SK-N-SH (cell line): ENCODE data around the gene MADCAM1. TPM values are rescaled to one million over a fixed set of nuclear protein-coding genes. Genes with fewer than 3 reads are reported as not detected.
"Not testable (repeated sequence)": the region's sequence is repeated elsewhere in the genome, so short reads cannot be mapped to it uniquely, and the experiment has no call there.

Experiments
- CTCF ChIA-PET: fragments of 300-600, 350-600 bp; formaldehyde crosslinking; extraction: SDS; loops from one replicate; lab custom pipeline; 2021; lab: Yijun Ruan, JAX
- POLR2A ChIA-PET: fragments of 350-600 bp; sonication (Branson Sonifier 250); formaldehyde crosslinking; extraction: SDS; loops from one replicate; lab custom pipeline; 2020; ENCODE audit warnings: antibody characterized with exemption, inconsistent platforms; lab: Yijun Ruan, JAX
- DNase-seq: peaks from one replicate; pipeline ENCODE4 v3.0.0; 2012
- H2AFZ ChIP-seq: fragments of 200-600 bp; sonication (generic); 2 replicates; pipeline ENCODE4 v1.8.1; 2016; ENCODE audit warnings: antibody characterized with exemption, mild to moderate bottlenecking, low read depth
- H3F3A ChIP-seq: fragments of 200-600 bp; sonication (generic); replicated peaks from 2 replicates; pipeline ENCODE3; 2016; ENCODE audit warnings: antibody characterized with exemption, mild to moderate bottlenecking; ENCODE audit not compliant: insufficient read depth
- H3K27ac ChIP-seq, 2 experiments: fragments of 200-500 bp in 1 of 2; fragments of 200-600 bp in 1 of 2; sonication (Bioruptor generic) in 1 of 2; sonication (generic), shearing (Covaris generic) in 1 of 2; 2 replicates each; pipeline versions ENCODE4 v1.5.1 to v1.6.1; 2014 to 2016; ENCODE audit warnings: low read depth in 2 of 2, inconsistent platforms in 1 of 2, low read length in 1 of 2, mild to moderate bottlenecking in 1 of 2, mixed read lengths in 1 of 2
- H3K27me3 ChIP-seq: fragments of 200-600 bp; sonication (generic), shearing (Covaris generic); 2 replicates; pipeline ENCODE4 v1.6.1; 2016; ENCODE audit warnings: mixed run types; ENCODE audit not compliant: insufficient read depth
- H3K36me3 ChIP-seq, 2 experiments: fragments of 200-500 bp in 1 of 2; fragments of 200-600 bp in 1 of 2; sonication (Bioruptor generic) in 1 of 2; sonication (generic) in 1 of 2; replicated peaks in 1 of 2; 2 replicates each; pipeline versions ENCODE3 to v1.5.1; 2014 to 2016; ENCODE audit warnings: low read length in 1 of 2, mild to moderate bottlenecking in 1 of 2; ENCODE audit not compliant: insufficient read depth in 2 of 2, control insufficient read depth in 1 of 2
- H3K4me1 ChIP-seq, 2 experiments: fragments of 200-500 bp in 1 of 2; fragments of 200-600 bp in 1 of 2; sonication (Bioruptor generic) in 1 of 2; sonication (generic), shearing (Covaris generic) in 1 of 2; 2 replicates each; pipeline versions ENCODE4 v1.5.1 to v1.6.1; 2014 to 2016; ENCODE audit warnings: low read depth in 1 of 2, low read length in 1 of 2, mixed run types in 1 of 2; ENCODE audit not compliant: insufficient read depth in 2 of 2, control insufficient read depth in 1 of 2
- H3K4me2 ChIP-seq: fragments of 200-600 bp; sonication (generic), shearing (Covaris generic); 2 replicates; pipeline ENCODE4 v1.6.1; 2017; ENCODE audit warnings: mixed run types
- H3K4me3 ChIP-seq, 2 experiments: fragments of 200-500 bp in 1 of 2; fragments of 200-600 bp in 1 of 2; sonication (Bioruptor generic) in 1 of 2; sonication (generic), shearing (Covaris generic) in 1 of 2; 2 replicates each; pipeline versions ENCODE4 v1.5.1 to v1.8.1; 2014 to 2016; ENCODE audit warnings: low read depth in 2 of 2, inconsistent platforms in 1 of 2, low read length in 1 of 2, mild to moderate bottlenecking in 1 of 2, mixed read lengths in 1 of 2, moderate library complexity in 1 of 2
- H3K79me2 ChIP-seq: fragments of 200-600 bp; sonication (generic); 2 replicates; pipeline ENCODE4 v1.8.1; 2017; ENCODE audit warnings: mild to moderate bottlenecking; ENCODE audit not compliant: insufficient read depth
- H3K9ac ChIP-seq: fragments of 200-600 bp; sonication (generic); 2 replicates; pipeline ENCODE4 v1.6.1; 2017; ENCODE audit warnings: mixed run types
- H3K9me2 ChIP-seq: fragments of 200-600 bp; sonication (generic); 2 replicates; pipeline ENCODE4 v1.6.1; 2017; ENCODE audit warnings: mixed run types
- H3K9me3 ChIP-seq: fragments of 200-600 bp; sonication (generic); 2 replicates; pipeline ENCODE4 v1.6.1; 2017; ENCODE audit warnings: mixed run types, mild to moderate bottlenecking, moderate library complexity
- H4K20me1 ChIP-seq: fragments of 200-600 bp; sonication (generic); 2 replicates; pipeline ENCODE4 v1.6.1; 2017; ENCODE audit warnings: mild to moderate bottlenecking, mixed run types; ENCODE audit not compliant: insufficient read depth
- RAD21 ChIP-seq: IDR thresholded peaks from 2 replicates; pipeline ENCODE4 v1.6.1; 2012; ENCODE audit warnings: mild to moderate bottlenecking, low read length
- RXRA ChIP-seq: IDR thresholded peaks from 2 replicates; pipeline ENCODE4 v1.4.0; 2012; ENCODE audit warnings: low read depth, mild to moderate bottlenecking, borderline replicate concordance
- SMC3 ChIP-seq: IDR thresholded peaks from 2 replicates; pipeline ENCODE4 v1.6.1; 2012; ENCODE audit warnings: low read depth, low read length, improper control_type of control experiment
- TEAD4 ChIP-seq: IDR thresholded peaks from 2 replicates; pipeline ENCODE4 v1.4.0; 2012; ENCODE audit warnings: mild to moderate bottlenecking, borderline replicate concordance; ENCODE audit not compliant: insufficient read depth
- WGBS: methylation state at CpG from one replicate; pipeline ENCODE4 v1.1.6; 2017; ENCODE audit warnings: low lambda C conversion rate; 5-methylcytosine and 5-hydroxymethylcytosine counted together
- polyA plus RNA-seq, 3 experiments: library from polyadenylated mRNA; depleted of rRNA; stranded (reverse); fragments of >200 nt; gene quantifications; 2 replicates each; pipeline ENCODE4 v1.2.3, GENCODE V29; 2012
- TF ChIP-seq, protein P1 (sequence below): fragments of 200-600 bp; sonication (generic); IDR thresholded peaks from 2 replicates; pipeline ENCODE4 v1.6.1; 2017; ENCODE audit warnings: antibody characterized with exemption, mild to moderate bottlenecking, moderate library complexity

Gene MADCAM1
- polyA plus RNA-seq, 1 of the 3 experiments (the other 2 are of a cell fraction): 0.81 TPM

DNA sequence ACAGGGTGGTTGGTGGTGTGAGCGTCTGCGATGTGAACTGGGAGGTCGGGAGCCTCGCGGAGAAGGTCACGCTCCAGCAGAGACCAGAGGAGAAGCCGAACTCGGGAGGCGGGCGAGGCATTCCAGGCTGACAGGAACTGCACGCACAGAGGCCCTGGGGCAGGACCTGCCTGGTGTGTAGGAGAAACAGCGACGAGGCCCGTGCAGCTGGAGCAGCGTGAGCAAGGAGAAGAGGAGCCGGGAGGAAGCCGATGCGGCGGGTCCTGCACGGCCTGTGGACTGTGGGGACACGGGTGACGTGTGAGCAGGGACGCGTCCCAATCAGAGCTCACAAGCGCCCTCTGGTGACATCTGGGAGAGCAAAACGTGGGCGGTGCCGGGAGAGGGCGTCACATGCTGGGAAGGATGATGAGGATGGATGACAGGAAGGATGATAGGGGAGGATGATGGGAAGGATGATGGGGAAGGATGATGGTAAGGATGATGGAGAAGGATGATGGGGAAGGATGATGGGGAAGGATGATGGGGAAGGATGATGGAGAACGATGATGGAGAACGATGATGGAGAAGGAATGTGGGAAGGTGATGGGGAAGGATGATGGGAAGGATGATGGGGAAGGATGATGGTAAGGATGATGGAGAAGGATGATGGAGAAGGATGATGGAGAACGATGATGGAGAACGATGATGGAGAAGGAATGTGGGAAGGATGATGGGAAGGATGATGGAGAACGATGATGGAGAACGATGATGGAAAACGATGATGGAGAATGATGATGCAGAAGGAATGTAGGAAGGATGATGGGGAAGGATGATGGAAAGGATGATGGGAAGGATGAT is 16.1 kb upstream of the MADCAM1 start:
- H3K79me2 ChIP-seq: no peaks in the 10 kb centered on the region
- H3K4me3 ChIP-seq: no peak overlapping the region; a peak in 2 of 4 replicates
- H4K20me1 ChIP-seq: no peaks in the 10 kb centered on the region
- peaks cover 24% of the 10 kb centered on the region for H3F3A ChIP-seq
- H3K9me3 ChIP-seq: no peaks in the 10 kb centered on the region
- TF ChIP-seq RAD21 (peak; percentile 49), TEAD4 (no peak), RXRA (no peak), SMC3 (peak; percentile 35; the same call in 1 of the 2 replicates)
- TF ChIP-seq, protein P1, sequence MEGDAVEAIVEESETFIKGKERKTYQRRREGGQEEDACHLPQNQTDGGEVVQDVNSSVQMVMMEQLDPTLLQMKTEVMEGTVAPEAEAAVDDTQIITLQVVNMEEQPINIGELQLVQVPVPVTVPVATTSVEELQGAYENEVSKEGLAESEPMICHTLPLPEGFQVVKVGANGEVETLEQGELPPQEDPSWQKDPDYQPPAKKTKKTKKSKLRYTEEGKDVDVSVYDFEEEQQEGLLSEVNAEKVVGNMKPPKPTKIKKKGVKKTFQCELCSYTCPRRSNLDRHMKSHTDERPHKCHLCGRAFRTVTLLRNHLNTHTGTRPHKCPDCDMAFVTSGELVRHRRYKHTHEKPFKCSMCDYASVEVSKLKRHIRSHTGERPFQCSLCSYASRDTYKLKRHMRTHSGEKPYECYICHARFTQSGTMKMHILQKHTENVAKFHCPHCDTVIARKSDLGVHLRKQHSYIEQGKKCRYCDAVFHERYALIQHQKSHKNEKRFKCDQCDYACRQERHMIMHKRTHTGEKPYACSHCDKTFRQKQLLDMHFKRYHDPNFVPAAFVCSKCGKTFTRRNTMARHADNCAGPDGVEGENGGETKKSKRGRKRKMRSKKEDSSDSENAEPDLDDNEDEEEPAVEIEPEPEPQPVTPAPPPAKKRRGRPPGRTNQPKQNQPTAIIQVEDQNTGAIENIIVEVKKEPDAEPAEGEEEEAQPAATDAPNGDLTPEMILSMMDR: peak; percentile 41
- no peaks in the 10 kb centered on the region for H3K36me3 ChIP-seq
- no peaks in the 10 kb centered on the region for H3K9me2 ChIP-seq
- no peak overlapping the region for H3K4me2 ChIP-seq
- no peaks in the 10 kb centered on the region for H3K27me3 ChIP-seq
- POLR2A ChIA-PET: no interaction called here
- CTCF ChIA-PET: interaction anchor here (0.8 to 2.1 kb wide), 6 partner anchors 9 to 96 kb away, joined by 3 to 5 read pairs (median 3); no protein-coding TSS in a partner anchor
- 42% methylated on average over 24 of the region's 36 CpGs for WGBS
- peaks cover 0 to 17% of the 10 kb centered on the region in 2 experiments; a peak in 1 of 4 replicates for H3K4me1 ChIP-seq
- H3K9ac ChIP-seq: no peak overlapping the region
- peak; percentile 84 for DNase-seq
- no peak overlapping the region for H2AFZ ChIP-seq
- no peak overlapping the region for H3K27ac ChIP-seq

DNA sequence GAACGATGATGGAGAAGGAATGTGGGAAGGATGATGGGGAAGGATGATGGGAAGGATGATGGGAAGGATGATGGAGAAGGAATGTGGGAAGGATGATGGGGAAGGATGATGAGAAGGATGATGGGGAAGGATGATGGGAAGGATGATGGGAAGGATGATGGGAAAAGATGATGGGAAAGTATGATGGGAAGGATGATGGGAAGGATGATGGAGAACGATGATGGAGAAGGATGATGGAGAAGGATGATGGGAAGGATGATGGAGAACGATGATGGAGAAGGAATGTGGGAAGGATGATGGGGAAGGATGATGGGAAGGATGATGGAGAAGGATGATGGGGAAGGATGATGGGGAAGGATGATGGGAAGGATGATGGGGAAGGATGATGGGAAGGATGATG is 15.2 kb upstream of the MADCAM1 start:
- H3K4me2 ChIP-seq, H3K9me3 ChIP-seq, H3K36me3 ChIP-seq, DNase-seq, POLR2A ChIA-PET, H4K20me1 ChIP-seq, H3K4me3 ChIP-seq, H3K27me3 ChIP-seq, H3K9me2 ChIP-seq, H3K9ac ChIP-seq, H3K79me2 ChIP-seq, H2AFZ ChIP-seq, CTCF ChIA-PET, H3K27ac ChIP-seq: not testable (repeated sequence)
- Histone ChIP-seq H3K4me1 (peaks cover 0 to 17% of the 10 kb centered on the region in 2 experiments; a peak in 1 of 4 replicates), H3F3A (peaks cover 24% of the 10 kb centered on the region)
- 77% methylated on average over 3 of the region's 3 CpGs for WGBS
